ENCODE data around the gene CAMP. TPM values are rescaled to one million over a fixed set of nuclear protein-coding genes. Genes with fewer than 3 reads are reported as not detected.

CAMP gene
- not detected in 2 replicates for total RNA-seq

GRCh38 chr3:48222616-48223513 lies at the start of gene CAMP:
Gene CAMP (plus strand): TSS chr3:48223495. CDS start chr3:48223512, 17 bp downstream.

DNA sequence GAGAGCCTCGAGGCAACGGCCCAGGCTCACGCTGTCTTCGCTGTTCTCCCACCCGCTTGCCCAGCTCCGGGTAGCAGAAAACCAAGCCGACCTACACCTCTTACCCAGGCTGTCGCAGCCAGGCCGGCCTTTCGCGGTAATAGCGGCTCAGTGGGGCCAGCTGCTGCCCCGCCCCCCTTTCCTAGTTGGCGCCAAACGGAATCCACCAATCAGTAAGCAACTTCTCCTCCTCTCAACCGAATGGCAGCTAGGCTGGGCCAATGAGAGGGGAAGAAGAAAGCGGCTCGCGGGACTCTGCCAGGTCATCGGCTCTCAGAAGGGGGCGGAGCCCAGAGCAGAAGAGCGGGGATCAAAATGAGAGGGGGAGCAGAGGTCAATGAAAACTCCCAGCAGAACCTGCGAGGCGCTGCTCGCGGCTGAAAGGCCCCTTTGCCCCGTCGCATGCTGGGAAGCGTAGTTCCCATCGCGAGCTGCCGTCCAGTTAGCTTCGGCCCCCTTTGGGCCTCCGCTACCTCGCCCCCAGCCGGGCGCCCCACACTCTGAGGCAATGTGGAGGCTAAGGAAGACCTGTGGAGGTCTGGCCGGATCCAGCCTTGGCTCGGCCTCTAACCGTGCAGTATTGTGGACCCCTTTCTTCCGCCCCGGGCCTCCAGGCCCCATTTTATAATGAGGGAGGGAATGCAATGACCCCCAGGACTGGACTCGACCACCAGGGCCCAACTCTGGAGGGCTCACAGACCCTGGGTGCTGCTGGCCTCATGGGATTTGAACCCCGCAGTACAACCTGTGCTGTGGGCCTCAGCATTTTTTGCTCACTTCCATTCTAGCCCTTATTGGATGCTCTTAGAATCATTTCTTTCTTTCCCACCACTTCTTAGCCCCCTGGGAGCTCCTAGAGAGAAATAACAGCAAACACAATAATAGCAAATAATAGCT lies 34.8 kb upstream of the CAMP start, which contains the start of gene CDC25A:
Gene CDC25A (minus strand): TSS at position 152 of the 936 bp plus-strand sequence. CDS start 470 bp downstream, outside the sequence.

Small RNAs within 50 kb of the gene (small RNA-seq; reads per million reads assigned to genes)
- not detected for gene MIR4443
- not detected for gene NDUFB1P1
- gene RNU7-128P: not detected

Other genes with a start within 250 kb of the CAMP start
- 79.3 and 124 TPM in 2 replicates for gene MAP4, start 207.1 kb upstream of the CAMP start, total RNA-seq
- gene CDC25A, start 35.1 kb upstream of the CAMP start, total RNA-seq: 5.1 and 12.0 TPM in 2 replicates
- 1.5 and 3.9 TPM in 2 replicates for gene ZNF589, start 17.6 kb downstream of the CAMP start, total RNA-seq
- 48.5 and 49.5 TPM in 2 replicates for gene NME6, start 77.9 kb downstream of the CAMP start, total RNA-seq
- not detected in 2 replicates for gene SPINK8, start 110.2 kb downstream of the CAMP start, total RNA-seq
- under 0.01 TPM in 1 of 2 replicates, not detected in the other for gene FBXW12, start 148.7 kb downstream of the CAMP start, total RNA-seq
- 52.4 and 100 TPM in 2 replicates for gene PLXNB1, start 206.6 kb downstream of the CAMP start, total RNA-seq
- 20.4 and 28.6 TPM in 2 replicates for gene CCDC51, start 216.6 kb downstream of the CAMP start, total RNA-seq
- gene TMA7, start 216.8 kb downstream of the CAMP start, total RNA-seq: 123 and 182 TPM in 2 replicates
- 5.7 and 7.1 TPM in 2 replicates for gene ATRIP, start 223.2 kb downstream of the CAMP start, total RNA-seq